Osteocyte (in vitro differentiated cells): ENCODE measurements around the gene GRK6. TPM values are rescaled to one million over a fixed set of nuclear protein-coding genes. Genes with fewer than 3 reads are reported as not detected.

Experiments
- DNase-seq: peaks from one replicate; pipeline ENCODE4 v3.0.0; 2021; ENCODE audit warnings: mixed read lengths; ENCODE audit not compliant: unreplicated experiment; ENCODE audit errors: extremely low spot score
- H3K27ac Mint-ChIP-seq: one replicate; pipeline ENCODE4 v1.8.0; 2021; ENCODE audit warnings: mild to moderate bottlenecking, mixed read lengths; ENCODE audit not compliant: unreplicated experiment
- H3K27me3 Mint-ChIP-seq: one replicate; pipeline ENCODE4 v1.8.0; 2021; ENCODE audit warnings: mixed read lengths; ENCODE audit not compliant: unreplicated experiment
- H3K36me3 Mint-ChIP-seq: one replicate; pipeline ENCODE4 v1.8.0; 2021; ENCODE audit warnings: mixed read lengths; ENCODE audit not compliant: unreplicated experiment
- H3K4me1 Mint-ChIP-seq: one replicate; pipeline ENCODE4 v1.8.0; 2021; ENCODE audit warnings: mixed read lengths; ENCODE audit not compliant: unreplicated experiment
- H3K4me3 Mint-ChIP-seq: one replicate; pipeline ENCODE4 v1.8.0; 2021; ENCODE audit warnings: mild to moderate bottlenecking, moderate library complexity, mixed read lengths; ENCODE audit not compliant: unreplicated experiment
- H3K9me3 Mint-ChIP-seq: one replicate; pipeline ENCODE4 v1.8.0; 2021; ENCODE audit warnings: mixed read lengths; ENCODE audit not compliant: unreplicated experiment
- CTCF ChIP-seq: fragments of 200-600 bp; sonication (generic); IDR thresholded peaks from 2 replicates; pipeline ENCODE4 v1.5.0; 2021; ENCODE audit warnings: antibody characterized with exemption, mild to moderate bottlenecking, moderate library complexity
- long read RNA-seq: library from polyadenylated mRNA; unstranded; transcript quantifications from one replicate; pipeline ENCODE4 v2.0.0, GENCODE V29; 2021
- total RNA-seq: library from RNA; stranded (reverse); gene quantifications from 2 replicates; pipeline ENCODE4 v1.2.1, GENCODE V29; 2021

The GRK6 gene
- total RNA-seq: 35.6 and 38.2 TPM in 2 replicates
- long read RNA-seq, partial matches to known transcripts: 1 of 4 reads
- long read RNA-seq, other reads (novel, unspliced or antisense): 1 of 4 reads

DNA sequence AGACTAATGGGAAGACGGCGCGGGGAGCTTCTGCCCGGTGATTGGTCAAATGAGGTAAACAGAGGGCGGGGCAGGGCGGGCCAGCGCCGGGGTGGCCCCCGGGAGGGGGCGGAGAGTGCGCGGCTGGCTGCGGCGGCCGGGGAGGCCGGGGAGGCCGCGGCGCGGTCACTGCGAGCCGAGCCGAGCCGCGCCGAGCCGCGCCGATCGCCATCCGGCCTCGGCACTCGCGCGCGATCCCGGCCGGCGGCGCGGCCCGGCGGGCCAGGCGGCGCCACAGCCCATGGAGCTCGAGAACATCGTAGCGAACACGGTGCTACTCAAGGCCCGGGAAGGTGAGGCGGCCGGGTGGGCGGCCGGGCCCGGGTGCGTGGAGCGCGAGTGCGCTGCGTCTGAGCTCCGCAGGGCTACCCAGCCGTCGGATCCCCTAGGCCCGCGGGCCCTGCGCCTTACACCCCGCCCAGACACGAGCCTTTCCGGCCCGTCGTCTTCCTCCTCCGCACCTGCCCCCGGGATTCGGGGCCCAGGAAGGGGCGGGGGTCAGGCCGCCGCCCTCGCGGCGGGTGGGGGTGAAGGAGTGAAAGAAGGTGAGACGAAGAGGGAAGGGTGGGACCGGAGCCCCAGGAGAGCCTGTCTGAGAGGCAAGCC, at the start of gene GRK6:
GRK6 (plus strand) TSS at position 111 of the 645 bp plus-strand sequence; CDS start at position 281, 170 bp downstream.
- H3K4me3 Mint-ChIP-seq: peak within 1 kb of the TSS; percentile 88
- H3K4me1 Mint-ChIP-seq: peaks cover 22% of the 10 kb centered on the region
- H3K27me3 Mint-ChIP-seq: no peaks in the 10 kb centered on the region
- peak within 1 kb of the TSS; percentile 98 for H3K27ac Mint-ChIP-seq
- no peak for DNase-seq
- H3K9me3 Mint-ChIP-seq: no peaks in the 10 kb centered on the region
- H3K36me3 Mint-ChIP-seq: peaks cover 4% of the 10 kb centered on the region
- TF ChIP-seq CTCF: no peak

- peaks cover 9% of the 10 kb centered on the region for H3K4me1 Mint-ChIP-seq
- H3K9me3 Mint-ChIP-seq: no peaks in the 10 kb centered on the region
- no peak for TF ChIP-seq CTCF
- H3K4me3 Mint-ChIP-seq: no peak overlapping the region
- H3K36me3 Mint-ChIP-seq: no peaks in the 10 kb centered on the region
- H3K27ac Mint-ChIP-seq: no peak overlapping the region
- H3K27me3 Mint-ChIP-seq: peaks cover 2% of the 10 kb centered on the region
- DNase-seq: no peak
These were observed 48.4 kb upstream of the GRK6 start for GRCh38 chr5:177377851-177378776.

DNA sequence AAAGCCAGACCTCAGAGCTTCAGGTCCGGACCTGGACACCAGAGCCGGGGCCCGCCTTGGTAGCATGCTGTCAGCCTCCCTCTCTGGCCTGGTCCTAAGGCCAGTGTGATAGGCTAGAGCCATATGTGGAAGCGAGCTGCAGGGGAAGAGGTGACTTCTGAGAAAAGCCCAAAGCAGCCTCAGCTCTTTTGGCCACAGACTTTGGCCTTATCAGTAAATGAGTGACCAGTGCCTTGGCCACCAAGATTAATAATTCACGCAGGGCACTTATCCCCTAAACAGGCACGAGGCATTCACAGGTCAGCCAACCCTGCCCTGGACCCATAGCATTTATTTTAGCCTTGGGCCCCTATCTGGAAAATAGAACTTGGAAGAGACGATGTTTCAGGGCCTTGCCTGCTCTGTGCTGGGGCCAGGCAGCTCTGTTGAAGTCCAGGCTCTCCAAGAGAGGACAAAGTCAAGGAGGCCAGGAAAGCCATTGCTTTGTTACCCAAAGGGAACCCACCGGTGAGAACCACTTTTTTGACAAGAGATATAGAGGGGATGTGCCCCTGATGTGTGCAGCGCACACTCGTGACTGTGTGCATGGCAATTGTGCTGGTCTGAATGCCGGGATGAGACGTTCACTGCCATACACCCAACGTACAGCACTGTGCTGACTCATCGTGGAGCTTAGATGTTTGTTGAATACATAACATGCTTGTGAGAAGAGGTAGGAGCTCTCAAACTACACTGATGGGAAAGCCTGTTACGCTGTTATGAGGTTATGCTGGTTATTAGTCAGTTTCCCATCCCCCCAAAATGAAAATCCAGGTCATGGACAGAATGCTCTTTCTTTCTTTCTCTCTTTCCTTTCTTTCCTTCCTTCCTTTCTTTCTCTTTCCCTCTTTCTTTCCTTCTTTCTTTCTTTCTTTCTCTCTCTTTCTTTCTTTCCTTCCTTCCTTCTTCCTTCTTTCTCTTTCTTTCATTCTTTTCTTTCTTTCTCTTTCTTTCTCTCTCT, 47.3 kb upstream of the GRK6 start:
- Mint-ChIP-seq H3K4me3 (no peak overlapping the region), H3K9me3 (no peaks in the 10 kb centered on the region), H3K27me3 (peaks cover 10% of the 10 kb centered on the region), H3K36me3 (no peaks in the 10 kb centered on the region), H3K27ac (no peak overlapping the region), H3K4me1 (peaks cover 9% of the 10 kb centered on the region)
- no peak for DNase-seq
- TF ChIP-seq CTCF: no peak

DNA sequence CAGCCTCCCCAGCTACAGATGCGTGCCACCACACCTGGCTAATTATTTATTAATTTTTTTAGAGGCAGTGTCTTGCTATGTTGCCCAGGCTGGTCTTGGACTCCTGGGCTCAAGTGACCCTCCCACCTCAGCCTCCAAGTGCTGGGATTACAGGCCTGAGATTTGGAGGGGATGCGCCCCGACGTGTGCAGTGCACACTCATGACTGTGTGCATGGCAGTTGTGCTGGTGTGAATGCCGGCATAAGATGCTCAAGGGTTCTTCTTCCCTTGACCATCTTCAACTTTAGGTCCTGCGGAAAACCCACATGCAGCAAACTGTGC, 45.7 kb upstream of the GRK6 start:
- no peak for TF ChIP-seq CTCF
- DNase-seq: no peak
- Mint-ChIP-seq H3K27ac (no peak overlapping the region), H3K4me1 (peaks cover 9% of the 10 kb centered on the region), H3K36me3 (no peaks in the 10 kb centered on the region), H3K4me3 (no peak overlapping the region), H3K27me3 (peaks cover 10% of the 10 kb centered on the region), H3K9me3 (no peaks in the 10 kb centered on the region)
